HG02759 (cell line): Measurements from ENCODE around the gene SH3TC2.

Experiments used
- ATAC-seq: cut with Tn5 transposase; IDR thresholded peaks from one replicate; pipeline ENCODE4 v1.9.1; 2021; ENCODE audit warnings: mild to moderate bottlenecking, moderate library complexity; ENCODE audit not compliant: unreplicated experiment

SH3TC2 gene

GRCh38 chr5:149061341-149061740 is 1.5 kb downstream of the SH3TC2 start:
- ATAC-seq: no peak

- ATAC-seq: no peak
These were observed 2.5 kb downstream of the SH3TC2 start for GRCh38 chr5:149060325-149060724.

- ATAC-seq: no peak
These were observed 6.2 kb downstream of the SH3TC2 start for GRCh38 chr5:149056616-149057165.

GRCh38 chr5:149054416-149054815 is 8.4 kb downstream of the SH3TC2 start:
- ATAC-seq: no peak

- no peak for ATAC-seq
These were observed 9.7 kb downstream of the SH3TC2 start for GRCh38 chr5:149053072-149053695.

GRCh38 chr5:149049371-149049781 is 13.5 kb downstream of the SH3TC2 start:
- ATAC-seq: no peak

- ATAC-seq: no peak
These were observed 14.1 kb downstream of the SH3TC2 start for GRCh38 chr5:149048811-149049210.

- ATAC-seq: no peak
These were observed 15.4 kb downstream of the SH3TC2 start for GRCh38 chr5:149047462-149047861.

GRCh38 chr5:149046196-149046829 is 16.5 kb downstream of the SH3TC2 start:
- no peak for ATAC-seq

- no peak for ATAC-seq
These were observed 17.8 kb downstream of the SH3TC2 start for GRCh38 chr5:149045089-149045460.

- ATAC-seq: no peak
These were observed 18.3 kb downstream of the SH3TC2 start for GRCh38 chr5:149044453-149045088.

- ATAC-seq: no peak
These were observed 19.2 kb downstream of the SH3TC2 start for GRCh38 chr5:149043641-149044040.

- no peak for ATAC-seq
These were observed 20.0 kb downstream of the SH3TC2 start for GRCh38 chr5:149042865-149043264.

- no peak for ATAC-seq
These were observed 21.6 kb downstream of the SH3TC2 start for GRCh38 chr5:149041242-149041641.

GRCh38 chr5:149040421-149040820 is 22.4 kb downstream of the SH3TC2 start:
- no peak for ATAC-seq

GRCh38 chr5:149039506-149039905 is 23.4 kb downstream of the SH3TC2 start:
- ATAC-seq: no peak

- no peak for ATAC-seq
These were observed 24.4 kb downstream of the SH3TC2 start for GRCh38 chr5:149038336-149039080.

GRCh38 chr5:149037817-149038216 is 25.0 kb downstream of the SH3TC2 start:
- peak; percentile 42 for ATAC-seq

GRCh38 chr5:149036970-149037369 is 25.9 kb downstream of the SH3TC2 start:
- no peak for ATAC-seq

- ATAC-seq: no peak
These were observed 26.7 kb downstream of the SH3TC2 start for GRCh38 chr5:149036168-149036567.

GRCh38 chr5:149035372-149035790 is 27.5 kb downstream of the SH3TC2 start:
- ATAC-seq: peak; percentile 87
